Esophagus muscularis mucosa (tissue), 4 donors: Measurements from ENCODE around the gene SENP8.

Source experiments
- EP300 ChIP-seq: sonication (generic); formaldehyde crosslinking; IDR thresholded peaks from one replicate; pipeline ENCODE4 v1.6.1; 2017; ENCODE audit warnings: antibody characterized with exemption
- POLR2A ChIP-seq: fragments of 450-650 bp; IDR thresholded peaks from one replicate; pipeline ENCODE4 v1.6.1; 2017; ENCODE audit warnings: antibody characterized with exemption, moderate library complexity, mild to moderate bottlenecking, low read depth
- POLR2AphosphoS5 ChIP-seq, 2 donors: sonication (generic); formaldehyde crosslinking; IDR thresholded peaks; one replicate each; pipeline ENCODE4 v1.6.1; 2017; ENCODE audit warnings: antibody characterized with exemption in 2 of 2
- TF ChIP-seq, protein P1 (sequence below), 3 experiments: fragments of 200-600 bp in 2 of 3; fragments of 450-650 bp in 1 of 3; sonication (generic) in 2 of 3; IDR thresholded peaks; one replicate each; pipeline ENCODE4 v1.5.1; 2017 to 2019; ENCODE audit warnings: antibody characterized with exemption in 3 of 3, mild to moderate bottlenecking in 2 of 3, moderate library complexity in 1 of 3

DNA sequence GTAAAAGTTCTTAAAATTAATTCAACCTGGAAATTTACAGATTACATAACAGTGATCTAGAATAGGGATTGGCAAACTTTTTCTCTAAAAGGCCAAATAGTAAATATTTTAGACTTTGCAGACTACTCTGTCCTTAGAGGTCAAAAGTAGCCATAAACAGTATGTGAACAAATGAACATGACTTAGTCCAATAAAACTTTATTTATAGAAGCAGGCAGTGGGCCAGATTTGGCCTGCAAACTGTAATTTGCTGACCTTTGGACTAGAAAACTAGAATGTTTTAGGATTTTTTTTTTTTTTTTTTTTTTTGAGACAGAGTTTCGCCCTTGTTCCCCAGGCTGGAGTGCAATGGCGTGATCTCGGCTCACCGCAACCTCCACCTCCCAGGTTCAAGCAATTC lies 12.1 kb downstream of the SENP8 start:
- TF ChIP-seq, protein P1, sequence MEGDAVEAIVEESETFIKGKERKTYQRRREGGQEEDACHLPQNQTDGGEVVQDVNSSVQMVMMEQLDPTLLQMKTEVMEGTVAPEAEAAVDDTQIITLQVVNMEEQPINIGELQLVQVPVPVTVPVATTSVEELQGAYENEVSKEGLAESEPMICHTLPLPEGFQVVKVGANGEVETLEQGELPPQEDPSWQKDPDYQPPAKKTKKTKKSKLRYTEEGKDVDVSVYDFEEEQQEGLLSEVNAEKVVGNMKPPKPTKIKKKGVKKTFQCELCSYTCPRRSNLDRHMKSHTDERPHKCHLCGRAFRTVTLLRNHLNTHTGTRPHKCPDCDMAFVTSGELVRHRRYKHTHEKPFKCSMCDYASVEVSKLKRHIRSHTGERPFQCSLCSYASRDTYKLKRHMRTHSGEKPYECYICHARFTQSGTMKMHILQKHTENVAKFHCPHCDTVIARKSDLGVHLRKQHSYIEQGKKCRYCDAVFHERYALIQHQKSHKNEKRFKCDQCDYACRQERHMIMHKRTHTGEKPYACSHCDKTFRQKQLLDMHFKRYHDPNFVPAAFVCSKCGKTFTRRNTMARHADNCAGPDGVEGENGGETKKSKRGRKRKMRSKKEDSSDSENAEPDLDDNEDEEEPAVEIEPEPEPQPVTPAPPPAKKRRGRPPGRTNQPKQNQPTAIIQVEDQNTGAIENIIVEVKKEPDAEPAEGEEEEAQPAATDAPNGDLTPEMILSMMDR (IDR thresholded peaks at IDR 0.05): no peak
- TF ChIP-seq POLR2AphosphoS5 (IDR thresholded peaks at IDR 0.05) (no peak), POLR2A (no peak), EP300 (no peak)
